Measurements from ENCODE around the gene TRMO. TPM values are rescaled to one million over a fixed set of nuclear protein-coding genes. Genes with fewer than 3 reads are reported as not detected.

Gene TRMO
- polyA plus RNA-seq, 1 donor, result 19.3 TPM

- no CpG with 5 or more reads among the region's 4 CpGs for WGBS (ENCODE audit: insufficient coverage, low lambda C conversion rate)
Observed at GRCh38 chr9:97924386-97924785, 2.1 kb upstream of the TRMO start.

GRCh38 chr9:97923529-97924108 lies 1.3 kb upstream of the TRMO start:
- peak overlapping the region; percentile 86 for H3K27ac ChIP-seq (ENCODE audit: low read length)
- H3K4me3 ChIP-seq (ENCODE audit: low read length), result peak overlapping the region; percentile 31
- peaks cover 11% of the 10 kb centered on the region for H3K27me3 ChIP-seq (ENCODE audit: control insufficient read depth, insufficient read depth, low read length)
- no CpG with 5 or more reads among the region's 8 CpGs for WGBS (ENCODE audit: insufficient coverage, low lambda C conversion rate)
- H3K36me3 ChIP-seq (ENCODE audit: control insufficient read depth, insufficient read depth, low read length), result no peaks in the 10 kb centered on the region
- peaks cover 11% of the 10 kb centered on the region for H3K4me1 ChIP-seq (ENCODE audit: control insufficient read depth, insufficient read depth, low read length)
- no peaks in the 10 kb centered on the region for H3K9me3 ChIP-seq (ENCODE audit: control insufficient read depth, low read depth, low read length)
- peak; percentile 59 to 80 for DNase-seq

More at GRCh38 chr9:97924386-97924785, 2.1 kb upstream of the TRMO start:
- no peaks in the 10 kb centered on the region for H3K36me3 ChIP-seq (ENCODE audit: control insufficient read depth, insufficient read depth, low read length)
- peaks cover 11% of the 10 kb centered on the region for H3K4me1 ChIP-seq (ENCODE audit: control insufficient read depth, insufficient read depth, low read length)
- peaks cover 14% of the 10 kb centered on the region for H3K27me3 ChIP-seq (ENCODE audit: control insufficient read depth, insufficient read depth, low read length)
- no peak overlapping the region for H3K4me3 ChIP-seq (ENCODE audit: low read length)
- H3K9me3 ChIP-seq (ENCODE audit: control insufficient read depth, low read depth, low read length), result no peaks in the 10 kb centered on the region
- DNase-seq, result no peak
- H3K27ac ChIP-seq (ENCODE audit: low read length), result no peak overlapping the region

GRCh38 chr9:97919217-97919813 lies 3.0 kb downstream of the TRMO start:
- peaks cover 10% of the 10 kb centered on the region for H3K36me3 ChIP-seq (ENCODE audit: control insufficient read depth, insufficient read depth, low read length)
- DNase-seq, result no peak
- H3K9me3 ChIP-seq (ENCODE audit: control insufficient read depth, low read depth, low read length), result no peaks in the 10 kb centered on the region
- no peak overlapping the region for H3K4me3 ChIP-seq (ENCODE audit: low read length)
- peaks cover 11% of the 10 kb centered on the region for H3K4me1 ChIP-seq (ENCODE audit: control insufficient read depth, insufficient read depth, low read length)
- H3K27ac ChIP-seq (ENCODE audit: low read length), result no peak overlapping the region
- no peaks in the 10 kb centered on the region for H3K27me3 ChIP-seq (ENCODE audit: control insufficient read depth, insufficient read depth, low read length)

GRCh38 chr9:97918611-97919010 lies 3.7 kb downstream of the TRMO start:
- DNase-seq, result no peak
- no peak overlapping the region for H3K27ac ChIP-seq (ENCODE audit: low read length)

GRCh38 chr9:97911970-97912369 lies 10.3 kb downstream of the TRMO start:
- H3K9me3 ChIP-seq (ENCODE audit: control insufficient read depth, low read depth, low read length), result no peaks in the 10 kb centered on the region
- H3K4me1 ChIP-seq (ENCODE audit: control insufficient read depth, insufficient read depth, low read length), result no peaks in the 10 kb centered on the region
- H3K4me3 ChIP-seq (ENCODE audit: low read length), result no peak overlapping the region
- peaks cover 51% of the 10 kb centered on the region for H3K36me3 ChIP-seq (ENCODE audit: control insufficient read depth, insufficient read depth, low read length)
- WGBS (ENCODE audit: insufficient coverage, low lambda C conversion rate), result no CpG with 5 or more reads among the region's 1 CpG
- no peaks in the 10 kb centered on the region for H3K27me3 ChIP-seq (ENCODE audit: control insufficient read depth, insufficient read depth, low read length)
- H3K27ac ChIP-seq (ENCODE audit: low read length), result no peak overlapping the region
- no peak for DNase-seq

More at GRCh38 chr9:97918611-97919010, 3.7 kb downstream of the TRMO start:
- peaks cover 11% of the 10 kb centered on the region for H3K4me1 ChIP-seq (ENCODE audit: control insufficient read depth, insufficient read depth, low read length)
- H3K27me3 ChIP-seq (ENCODE audit: control insufficient read depth, insufficient read depth, low read length), result no peaks in the 10 kb centered on the region
- WGBS (ENCODE audit: insufficient coverage, low lambda C conversion rate), result 90% methylated on average over 2 of the region's 4 CpGs
- no peaks in the 10 kb centered on the region for H3K9me3 ChIP-seq (ENCODE audit: control insufficient read depth, low read depth, low read length)
- H3K36me3 ChIP-seq (ENCODE audit: control insufficient read depth, insufficient read depth, low read length), result peaks cover 10% of the 10 kb centered on the region
- H3K4me3 ChIP-seq (ENCODE audit: low read length), result no peak overlapping the region

- no CpG with 5 or more reads among the region's 2 CpGs for WGBS (ENCODE audit: insufficient coverage, low lambda C conversion rate)
- Histone ChIP-seq H3K4me1 (ENCODE audit: control insufficient read depth, insufficient read depth, low read length) (no peaks in the 10 kb centered on the region), H3K27ac (ENCODE audit: low read length) (no peak overlapping the region), H3K4me3 (ENCODE audit: low read length) (no peak overlapping the region), H3K9me3 (ENCODE audit: control insufficient read depth, low read depth, low read length) (no peaks in the 10 kb centered on the region), H3K27me3 (ENCODE audit: control insufficient read depth, insufficient read depth, low read length) (no peaks in the 10 kb centered on the region), H3K36me3 (ENCODE audit: control insufficient read depth, insufficient read depth, low read length) (peaks cover 51% of the 10 kb centered on the region)
- DNase-seq, result no peak
Observed at GRCh38 chr9:97911528-97911927, 10.8 kb downstream of the TRMO start.

GRCh38 chr9:97910357-97910756 lies 11.9 kb downstream of the TRMO start:
- Histone ChIP-seq H3K27ac (ENCODE audit: low read length) (no peak overlapping the region), H3K9me3 (ENCODE audit: control insufficient read depth, low read depth, low read length) (no peaks in the 10 kb centered on the region), H3K4me1 (ENCODE audit: control insufficient read depth, insufficient read depth, low read length) (no peaks in the 10 kb centered on the region), H3K27me3 (ENCODE audit: control insufficient read depth, insufficient read depth, low read length) (no peaks in the 10 kb centered on the region), H3K4me3 (ENCODE audit: low read length) (no peak overlapping the region), H3K36me3 (ENCODE audit: control insufficient read depth, insufficient read depth, low read length) (peaks cover 48% of the 10 kb centered on the region)
- WGBS (ENCODE audit: insufficient coverage, low lambda C conversion rate), result no CpG with 5 or more reads among the region's 6 CpGs
- DNase-seq, result no peak

GRCh38 chr9:97908705-97909104 lies 13.6 kb downstream of the TRMO start:
- H3K27ac ChIP-seq (ENCODE audit: low read length), result no peak overlapping the region
- WGBS (ENCODE audit: insufficient coverage, low lambda C conversion rate), result no CpG with 5 or more reads among the region's 1 CpG
- H3K9me3 ChIP-seq (ENCODE audit: control insufficient read depth, low read depth, low read length), result no peaks in the 10 kb centered on the region
- no peaks in the 10 kb centered on the region for H3K4me1 ChIP-seq (ENCODE audit: control insufficient read depth, insufficient read depth, low read length)
- H3K36me3 ChIP-seq (ENCODE audit: control insufficient read depth, insufficient read depth, low read length), result peaks cover 49% of the 10 kb centered on the region
- H3K4me3 ChIP-seq (ENCODE audit: low read length), result no peak overlapping the region
- no peak for DNase-seq
- no peaks in the 10 kb centered on the region for H3K27me3 ChIP-seq (ENCODE audit: control insufficient read depth, insufficient read depth, low read length)

- H3K4me1 ChIP-seq (ENCODE audit: control insufficient read depth, insufficient read depth, low read length), result no peaks in the 10 kb centered on the region
- H3K36me3 ChIP-seq (ENCODE audit: control insufficient read depth, insufficient read depth, low read length), result peaks cover 46% of the 10 kb centered on the region
- no peaks in the 10 kb centered on the region for H3K27me3 ChIP-seq (ENCODE audit: control insufficient read depth, insufficient read depth, low read length)
- WGBS (ENCODE audit: insufficient coverage, low lambda C conversion rate), result 100% methylated on average over 3 of the region's 5 CpGs
- H3K4me3 ChIP-seq (ENCODE audit: low read length), result no peak overlapping the region
- DNase-seq, result no peak
- H3K9me3 ChIP-seq (ENCODE audit: control insufficient read depth, low read depth, low read length), result no peaks in the 10 kb centered on the region
- no peak overlapping the region for H3K27ac ChIP-seq (ENCODE audit: low read length)
Observed at GRCh38 chr9:97907632-97908031, 14.7 kb downstream of the TRMO start.

- H3K4me1 ChIP-seq (ENCODE audit: control insufficient read depth, insufficient read depth, low read length), result no peaks in the 10 kb centered on the region
- H3K9me3 ChIP-seq (ENCODE audit: control insufficient read depth, low read depth, low read length), result no peaks in the 10 kb centered on the region
- H3K4me3 ChIP-seq (ENCODE audit: low read length), result no peak overlapping the region
- no peak for DNase-seq
- peaks cover 43% of the 10 kb centered on the region for H3K36me3 ChIP-seq (ENCODE audit: control insufficient read depth, insufficient read depth, low read length)
- WGBS (ENCODE audit: insufficient coverage, low lambda C conversion rate), result no CpG with 5 or more reads among the region's 3 CpGs
- no peak overlapping the region for H3K27ac ChIP-seq (ENCODE audit: low read length)
- no peaks in the 10 kb centered on the region for H3K27me3 ChIP-seq (ENCODE audit: control insufficient read depth, insufficient read depth, low read length)
Observed at GRCh38 chr9:97907046-97907445, 15.3 kb downstream of the TRMO start.

GRCh38 chr9:97906236-97906831 lies 16.0 kb downstream of the TRMO start:
- Histone ChIP-seq H3K36me3 (ENCODE audit: control insufficient read depth, insufficient read depth, low read length) (peaks cover 43% of the 10 kb centered on the region), H3K27ac (ENCODE audit: low read length) (no peak overlapping the region), H3K27me3 (ENCODE audit: control insufficient read depth, insufficient read depth, low read length) (no peaks in the 10 kb centered on the region), H3K4me3 (ENCODE audit: low read length) (no peak overlapping the region), H3K4me1 (ENCODE audit: control insufficient read depth, insufficient read depth, low read length) (no peaks in the 10 kb centered on the region), H3K9me3 (ENCODE audit: control insufficient read depth, low read depth, low read length) (no peaks in the 10 kb centered on the region)
- DNase-seq, result no peak
- 75% methylated on average over 4 of the region's 12 CpGs for WGBS (ENCODE audit: insufficient coverage, low lambda C conversion rate)
